Heart left ventricle (tissue), 16 donors: ENCODE measurements around the gene NXPE3. TPM values are rescaled to one million over a fixed set of nuclear protein-coding genes. Genes with fewer than 3 reads are reported as not detected.
A peak's percentile ranks its signal among the peaks of the same experiment; 100 is the strongest.

Experiments used
- ATAC-seq, 4 donors: fragments of 200-7000 bp; cut with Tn5 transposase; one replicate each; pipeline ENCODE4 v1.9.1; 2020 to 2022; ENCODE audit warnings: moderate library complexity in 4 of 4, mild to moderate bottlenecking in 3 of 4, moderate number of reproducible peaks in 1 of 4
- DNase-seq, 5 donors: peaks; one replicate each; pipeline ENCODE4 v3.0.0-alpha.2; 2020
- H3K27ac ChIP-seq, 12 donors: fragments of 200-600 bp; sonication (generic) in 4 of 12; one replicate each; pipeline versions ENCODE4 v1.5.0 to v1.8.0; 2016 to 2022; ENCODE audit warnings: mild to moderate bottlenecking in 2 of 12
- H3K27me3 ChIP-seq, 9 donors: fragments of 200-600 bp; sonication (generic) in 2 of 9; one replicate each; pipeline versions ENCODE4 v1.5.1 to v1.8.0; 2016 to 2022; ENCODE audit warnings: mild to moderate bottlenecking in 3 of 9
- H3K36me3 ChIP-seq, 9 donors: fragments of 200-600 bp; sonication (generic) in 2 of 9; one replicate each; pipeline versions ENCODE4 v1.5.0 to v1.8.0; 2018 to 2022; ENCODE audit warnings: mild to moderate bottlenecking in 2 of 9
- H3K4me1 ChIP-seq, 12 donors: fragments of 200-600 bp; sonication (generic) in 4 of 12; one replicate each; pipeline versions ENCODE4 v1.5.0 to v1.8.0; 2016 to 2022; ENCODE audit warnings: mild to moderate bottlenecking in 3 of 12
- H3K4me3 ChIP-seq, 12 donors: fragments of 200-600 bp; sonication (generic) in 4 of 12; one replicate each; pipeline versions ENCODE4 v1.5.0 to v1.8.0; 2017 to 2022; ENCODE audit warnings: mild to moderate bottlenecking in 9 of 12, moderate library complexity in 4 of 12
- H3K9me3 ChIP-seq, 12 donors: fragments of 200-600 bp; sonication (generic) in 4 of 12; one replicate each; pipeline versions ENCODE4 v1.5.0 to v1.8.0; 2016 to 2022; ENCODE audit warnings: mild to moderate bottlenecking in 1 of 12
- CTCF ChIP-seq, 12 donors: fragments of 200-600 bp; sonication (generic) in 4 of 12; IDR thresholded peaks; one replicate each; pipeline versions ENCODE4 v1.5.0 to v1.8.0; 2018 to 2022; ENCODE audit warnings: antibody characterized with exemption in 12 of 12, mild to moderate bottlenecking in 5 of 12
- POLR2A ChIP-seq, 2 donors: fragments of 450-650 bp; IDR thresholded peaks; one replicate each; pipeline ENCODE4 v1.6.1; 2017; ENCODE audit warnings: antibody characterized with exemption in 2 of 2, mild to moderate bottlenecking in 2 of 2, moderate library complexity in 2 of 2
- WGBS, 4 donors: extraction: QIAGEN DNeasy Blood & Tissue Kit in 2 of 4; methylation state at CpG; one replicate each; pipeline versions ENCODE4 v1.1.5 to v1.1.7; 2013 to 2018; 5-methylcytosine and 5-hydroxymethylcytosine counted together
- intact Hi-C, 10 donors: fragments of 100-400 bp; cut with DNase I; formaldehyde crosslinking; loops; one replicate each; pipeline versions ENCODE4 v1.11.1 to v1.14.2; 2022
- polyA plus RNA-seq, 2 donors: library from polyadenylated mRNA; stranded (reverse); fragments of 200-250 nt; gene quantifications; one replicate each; pipeline ENCODE4 v1.2.3, GENCODE V29; 2013
- total RNA-seq, 9 donors: library from RNA; depleted of rRNA in 2 of 9; stranded (reverse); fragments of >200 nt in 2 of 9; fragmentation: NEBNext Ultra II Directional in 3 of 9; extraction: Animal tissue kit (Norgen Biotek cat#: 25700) in 3 of 9; gene quantifications; one replicate each; pipeline versions ENCODE4 v1.1.0 to v1.2.4, GENCODE V29; 2016 to 2023
- donor health status: ischemic (EF 13 %, LVEDD 7.1; RV severe dilation, severe dysfunction).
- donor health status: healthy with polysubstance abuse.
- donor health status: DM: no; HTN: yes; CAD: no.
- donor health status: DM: no; HTN: no; CAD: no.
- donor health status: ischemic (EF 25% LVEDD 6.9; RV normal size, moderate dysfunction).
- donor health status: ischemic (EF 25% LVEDD 5.7; RV mildly dilated, moderate dysfunction).
- donor health status: healthy.
- donor health status: DM: yes; HTN: yes; CAD: no.
- donor health status: ischemic (EF 35%, LVEDD 5.7; RV mildly dilated, moderate dysfunction).
- donor health status: nonischemic (EF 11% LVEDD 7.7; RV severe dilation, severe dysfunction).
- donor health status: DM: yes; HTN: yes; CAD: no.
- donor health status: PGD.
- donor health status: ischemic (EF 29% LVEDD 5.4; RV normal size, mild dysfunction).
- donor health status: nonischemic (EF 23%, LVEDD 6.1; RV moderate dilation, normal function).

NXPE3 gene
- total and polyA plus RNA-seq, 11 donors: 13.3 to 43.8 (median 35.6) TPM

GRCh38 chr3:101848754-101849713, 70.0 kb downstream of the NXPE3 start, which contains the start of gene NFKBIZ:
TSS of gene NFKBIZ (plus strand) at chr3:101849514. CDS start at chr3:101849629, 115 bp downstream.
- Histone ChIP-seq H3K27me3 (no peaks in the 10 kb centered on the region), H3K36me3 (peaks cover 3 to 31% (median 22%) of the 10 kb centered on the region in 9 donors), H3K27ac (peak within 1 kb of the TSS; percentile 96 to 100 (median 99)), H3K4me1 (peaks cover 0 to 48% (median 13%) of the 10 kb centered on the region in 12 donors), H3K4me3 (peak within 1 kb of the TSS; percentile 77 to 99 (median 89)), H3K9me3 (no peaks in the 10 kb centered on the region)
- ATAC-seq (peak; percentile 96 to 99 (median 98)), DNase-seq (peak; percentile 97 to 98 (median 98))
- 1 to 3% (median 2%) methylated on average over 50 to 95 of the region's 95 CpGs for WGBS, 4 donors
- intact Hi-C loops: loop anchor here in 4 of 10 donors (1.0 to 5.0 kb wide), 4 partner anchors 19 to 37 kb away; no protein-coding TSS in a partner anchor
- TF ChIP-seq POLR2A (IDR thresholded peaks at IDR 0.05) (peak; percentile 25 to 98), CTCF (IDR thresholded peaks at IDR 0.05) (no peak)

- H3K4me3 ChIP-seq: peak overlapping the region; percentile 77 to 99 (median 89)
- peaks cover 3 to 39% (median 30%) of the 10 kb centered on the region in 9 donors for H3K36me3 ChIP-seq
- peaks cover 0 to 55% (median 13%) of the 10 kb centered on the region in 12 donors for H3K4me1 ChIP-seq
- peak in 1 of 2 donors; percentile 24 for TF ChIP-seq POLR2A (IDR thresholded peaks at IDR 0.05)
- peak in 5 of 12 donors; percentile 9 to 34 (median 20) for TF ChIP-seq CTCF (IDR thresholded peaks at IDR 0.05)
- DNase-seq: peak; percentile 47 to 80 (median 57)
- ATAC-seq: peak in 3 of 4 donors; percentile 10 to 62 (median 54)
- H3K9me3 ChIP-seq: no peaks in the 10 kb centered on the region
- no peaks in the 10 kb centered on the region for H3K27me3 ChIP-seq
- intact Hi-C loops: loop anchor here in 6 of 10 donors (1.0 to 5.0 kb wide), 6 partner anchors 19 to 42 kb away; no protein-coding TSS in a partner anchor
- peak overlapping the region; percentile 96 to 100 (median 99) for H3K27ac ChIP-seq
- 0 to 1% (median 0%) methylated on average over 17 to 67 of the region's 67 CpGs for WGBS, 4 donors
Observed at GRCh38 chr3:101849714-101850245, 70.8 kb downstream of the NXPE3 start.

DNA sequence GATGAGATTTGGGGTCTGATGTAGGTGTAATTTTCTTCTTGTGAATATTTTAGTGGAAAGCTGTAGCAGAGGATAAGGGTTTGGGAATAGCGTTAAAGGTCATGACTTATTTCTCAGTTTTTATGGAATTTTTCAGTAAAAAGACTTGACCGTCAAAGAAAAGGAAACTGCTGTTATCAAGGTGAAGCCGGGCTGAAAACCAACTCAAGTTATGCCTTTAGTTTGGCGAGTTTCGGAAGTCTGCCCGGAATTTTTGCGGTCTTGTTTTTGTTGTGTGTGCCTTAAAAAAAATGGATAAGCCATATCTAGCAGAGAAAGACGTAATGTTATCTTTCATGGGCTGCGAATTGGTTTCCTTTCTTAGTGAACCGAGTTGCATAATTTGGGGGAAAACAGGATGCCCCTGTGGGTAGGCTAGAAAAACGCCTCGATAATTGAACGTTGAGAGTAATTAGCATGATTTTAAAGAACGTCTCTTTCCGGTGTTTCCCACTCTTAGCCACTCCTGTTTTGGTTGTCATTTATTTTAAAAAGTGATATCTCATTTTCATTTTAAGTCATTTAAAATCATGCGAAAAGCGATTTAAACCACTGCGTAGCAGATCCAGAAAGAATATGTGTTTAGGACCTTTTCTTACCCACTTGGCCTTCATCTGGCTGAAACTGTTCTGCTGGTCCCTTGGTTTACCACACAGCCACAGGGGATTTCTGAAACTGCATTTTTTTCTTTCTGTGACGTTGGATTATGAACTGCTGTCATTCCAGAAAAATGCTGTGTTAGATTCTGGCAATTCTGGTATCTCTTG, 71.4 kb downstream of the NXPE3 start:
- H3K4me3 ChIP-seq: peak overlapping the region; percentile 77 to 99 (median 89)
- H3K4me1 ChIP-seq: peaks cover 0 to 62% (median 13%) of the 10 kb centered on the region in 12 donors
- intact Hi-C loops: loop anchor here in 4 of 10 donors (5.0 kb wide), 3 partner anchors 33 to 43 kb away; no protein-coding TSS in a partner anchor
- peak overlapping the region; percentile 96 to 100 (median 99) for H3K27ac ChIP-seq
- peaks cover 3 to 45% (median 36%) of the 10 kb centered on the region in 9 donors for H3K36me3 ChIP-seq
- no peaks in the 10 kb centered on the region for H3K27me3 ChIP-seq
- WGBS, 4 donors: 1 to 3% (median 2%) methylated on average over 19 of the region's 19 CpGs
- TF ChIP-seq CTCF (IDR thresholded peaks at IDR 0.05) (no peak), POLR2A (IDR thresholded peaks at IDR 0.05) (no peak)
- ATAC-seq (no peak), DNase-seq (no peak)
- H3K9me3 ChIP-seq: no peaks in the 10 kb centered on the region
